CD4-positive, alpha-beta T cell treated with Interleukin-15 for 1 hour (primary cell): ENCODE data around the gene BCL7B.
A peak's percentile ranks its signal among the peaks of the same experiment; 100 is the strongest.
"Not testable (repeated sequence)": the region's sequence is repeated elsewhere in the genome, so short reads cannot be mapped to it uniquely, and the experiment has no call there.

Experiments
- DNase-seq: peaks from one replicate; pipeline ENCODE4 v3.0.0-alpha.2; 2020

The BCL7B gene

GRCh38 chr7:73557397-73558257 lies at the start of gene BCL7B:
BCL7B (minus strand) TSS chr7:73557690; CDS start chr7:73557578, 112 bp downstream.
- peak; percentile 84 for DNase-seq

- no peak for DNase-seq
Observed at GRCh38 chr7:73605601-73606220, 48.2 kb upstream of the BCL7B start.

- DNase-seq = no peak
Observed at GRCh38 chr7:73602721-73603651, 45.5 kb upstream of the BCL7B start.

GRCh38 chr7:73599916-73600315 lies 42.4 kb upstream of the BCL7B start:
- DNase-seq = no peak

- no peak for DNase-seq
Observed at GRCh38 chr7:73599151-73599882, 41.8 kb upstream of the BCL7B start.

GRCh38 chr7:73597978-73598782 lies 40.7 kb upstream of the BCL7B start:
- no peak for DNase-seq

- no peak for DNase-seq
Observed at GRCh38 chr7:73596191-73597065, 38.9 kb upstream of the BCL7B start.

- no peak for DNase-seq
Observed at GRCh38 chr7:73595358-73595757, 37.9 kb upstream of the BCL7B start.

- no peak for DNase-seq
Observed at GRCh38 chr7:73593207-73594045, 35.9 kb upstream of the BCL7B start.

GRCh38 chr7:73586911-73587310 lies 29.4 kb upstream of the BCL7B start:
- DNase-seq = no peak

GRCh38 chr7:73585196-73585595 lies 27.7 kb upstream of the BCL7B start:
- no peak for DNase-seq

GRCh38 chr7:73582664-73583202 lies 25.2 kb upstream of the BCL7B start:
- no peak for DNase-seq

- DNase-seq = not testable (repeated sequence)
Observed at GRCh38 chr7:73581006-73581405, 23.5 kb upstream of the BCL7B start.

GRCh38 chr7:73578342-73579128 lies 21.0 kb upstream of the BCL7B start, which contains the start of gene TBL2:
TBL2 (minus strand) TSS chr7:73578579; CDS start chr7:73578549, 30 bp downstream.
- DNase-seq = peak; percentile 99

GRCh38 chr7:73577627-73578341 lies 20.3 kb upstream of the BCL7B start:
- no peak for DNase-seq

GRCh38 chr7:73573791-73574190 lies 16.3 kb upstream of the BCL7B start:
- no peak for DNase-seq

GRCh38 chr7:73573276-73573675 lies 15.8 kb upstream of the BCL7B start:
- DNase-seq = no peak

GRCh38 chr7:73572767-73573186 lies 15.3 kb upstream of the BCL7B start:
- no peak for DNase-seq
